CD4-positive, alpha-beta T cell (primary cell): ENCODE results near the gene CNKSR3. TPM values are rescaled to one million over a fixed set of nuclear protein-coding genes. Genes with fewer than 3 reads are reported as not detected.
A peak's percentile ranks its signal among the peaks of the same experiment; 100 is the strongest.

Source experiments
- ATAC-seq: fragments of 200-7000 bp; cut with Tn5 transposase; one replicate; pipeline ENCODE4 v1.10.0; 2022; ENCODE audit warnings: mild to moderate bottlenecking; ENCODE audit not compliant: poor library complexity
- CTCF ChIA-PET: fragments of 350-600 bp; sonication (Branson Sonifier 250); formaldehyde crosslinking; loops from one replicate; lab custom pipeline; 2021; ENCODE audit warnings: antibody characterized with exemption, inconsistent platforms; lab: Charles Lee
- POLR2A ChIA-PET: fragments of 350-600 bp; sonication (Branson Sonifier 250); formaldehyde crosslinking; loops from one replicate; lab custom pipeline; 2021; ENCODE audit warnings: antibody characterized with exemption, inconsistent platforms; lab: Charles Lee
- DNase-seq, 14 experiments: peaks; one replicate each; pipeline ENCODE4 v3.0.0-alpha.2; 2013 to 2020; ENCODE audit warnings: mixed read lengths in 2 of 14
- H3K27ac ChIP-seq, 2 donors: one replicate each; pipeline versions ENCODE4 v1.5.1 to v1.7.0; 2013; ENCODE audit warnings: low read length in 2 of 2, low read depth in 1 of 2, mild to moderate bottlenecking in 1 of 2
- H3K27me3 ChIP-seq, 2 experiments: 1 replicate in 1 of 2; 2 replicates in 1 of 2; pipeline versions ENCODE4 v1.6.1 to v1.7.0; 2013; ENCODE audit warnings: low read length in 2 of 2, control low read depth in 1 of 2, mild to moderate bottlenecking in 1 of 2, moderate library complexity in 1 of 2; ENCODE audit not compliant: insufficient read depth in 2 of 2, control insufficient read depth in 1 of 2
- H3K36me3 ChIP-seq: one replicate; pipeline ENCODE4 v1.6.1; 2013; ENCODE audit warnings: low read length, control low read depth; ENCODE audit not compliant: insufficient read depth
- H3K4me1 ChIP-seq: one replicate; pipeline ENCODE4 v1.6.1; 2013; ENCODE audit warnings: low read length, control low read depth; ENCODE audit not compliant: insufficient read depth
- H3K4me3 ChIP-seq: one replicate; pipeline ENCODE4 v1.5.1; 2013; ENCODE audit warnings: mild to moderate bottlenecking, low read length, moderate library complexity
- H3K9me3 ChIP-seq, 2 experiments: 1 replicate in 1 of 2; 2 replicates in 1 of 2; pipeline versions ENCODE4 v1.6.1 to v1.7.0; 2013; ENCODE audit warnings: low read length in 2 of 2, mild to moderate bottlenecking in 2 of 2, control low read depth in 1 of 2, moderate library complexity in 1 of 2; ENCODE audit not compliant: control insufficient read depth in 1 of 2, insufficient read depth in 1 of 2
- H3K27ac Mint-ChIP-seq: one replicate; pipeline ENCODE4 v1.8.0; 2020; ENCODE audit warnings: mixed read lengths
- H3K27me3 Mint-ChIP-seq: one replicate; pipeline ENCODE4 v1.8.0; 2021; ENCODE audit warnings: mixed read lengths
- H3K36me3 Mint-ChIP-seq: one replicate; pipeline ENCODE4 v1.8.0; 2021; ENCODE audit warnings: low read depth, mixed read lengths
- H3K4me1 Mint-ChIP-seq: one replicate; pipeline ENCODE4 v1.8.0; 2021; ENCODE audit warnings: low read depth, mixed read lengths
- H3K4me3 Mint-ChIP-seq: one replicate; pipeline ENCODE4 v1.8.0; 2020; ENCODE audit warnings: mild to moderate bottlenecking, mixed read lengths
- H3K9me3 Mint-ChIP-seq: one replicate; pipeline ENCODE4 v1.8.0; 2020; ENCODE audit warnings: mixed read lengths
- CTCF ChIP-seq: fragments of 200-600 bp; IDR thresholded peaks from one replicate; pipeline ENCODE4 v1.8.0; 2022; ENCODE audit warnings: antibody characterized with exemption, mild to moderate bottlenecking
- intact Hi-C, 2 experiments: fragments of 100-400 bp; cut with DNase I in 1 of 2; cut with micrococcal nuclease in 1 of 2; formaldehyde crosslinking; loops; one replicate each; pipeline versions ENCODE4 v1.15.1 to v1.9.0; 2023 to 2025; cut with DNase I, micrococcal nuclease
- total RNA-seq, 174 experiments: library from RNA in 2 of 174; stranded (reverse) in 2 of 174; gene quantifications; one replicate each; pipeline ENCODE4 v1.2.3 and lab custom pipeline; 2021 to 2026

CNKSR3 gene
- total RNA-seq, 2 experiments from 2014 or later = 0.14 TPM; not detected in 1

- ATAC-seq (no peak), DNase-seq (no peak)
- Histone ChIP-seq H3K4me1 (no peaks in the 10 kb centered on the region), H3K27me3 (no peaks in the 10 kb centered on the region), H3K9me3 (no peaks in the 10 kb centered on the region), H3K27ac (no peak overlapping the region), H3K4me3 (no peak overlapping the region), H3K36me3 (no peaks in the 10 kb centered on the region)
- Mint-ChIP-seq H3K9me3 (peaks cover 4% of the 10 kb centered on the region), H3K27ac (no peak overlapping the region), H3K27me3 (no peaks in the 10 kb centered on the region), H3K4me3 (no peak overlapping the region), H3K4me1 (no peaks in the 10 kb centered on the region), H3K36me3 (no peaks in the 10 kb centered on the region)
- ChIA-PET POLR2A (no interaction called here), CTCF (no interaction called here)
- no peak for TF ChIP-seq CTCF
- intact Hi-C loops = no loop called here
Observed at GRCh38 chr6:154426997-154427396, 83.5 kb downstream of the CNKSR3 start.

- no peak for DNase-seq
- no peak for TF ChIP-seq CTCF
Observed at GRCh38 chr6:154425034-154425433, 85.5 kb downstream of the CNKSR3 start.

GRCh38 chr6:154414021-154414813 lies 96.3 kb downstream of the CNKSR3 start:
- H3K27me3 ChIP-seq = no peaks in the 10 kb centered on the region
- Mint-ChIP-seq H3K4me3 (no peak overlapping the region), H3K4me1 (no peaks in the 10 kb centered on the region), H3K27me3 (no peaks in the 10 kb centered on the region), H3K36me3 (no peaks in the 10 kb centered on the region), H3K27ac (no peak overlapping the region), H3K9me3 (no peaks in the 10 kb centered on the region)
- TF ChIP-seq CTCF = no peak
- H3K27ac ChIP-seq = no peak overlapping the region
- H3K36me3 ChIP-seq = no peaks in the 10 kb centered on the region
- CTCF ChIA-PET = no interaction called here
- no peaks in the 10 kb centered on the region for H3K9me3 ChIP-seq
- H3K4me3 ChIP-seq = no peak overlapping the region
- intact Hi-C loops = no loop called here
- POLR2A ChIA-PET = no interaction called here
- DNase-seq = peak in 1 of 14 experiments; percentile 1
- no peak for ATAC-seq
- no peaks in the 10 kb centered on the region for H3K4me1 ChIP-seq

More at GRCh38 chr6:154425034-154425433, 85.5 kb downstream of the CNKSR3 start:
- Mint-ChIP-seq H3K9me3 (no peaks in the 10 kb centered on the region), H3K27me3 (no peaks in the 10 kb centered on the region), H3K4me1 (no peaks in the 10 kb centered on the region), H3K36me3 (no peaks in the 10 kb centered on the region), H3K4me3 (no peak overlapping the region), H3K27ac (no peak overlapping the region)
- Histone ChIP-seq H3K27ac (no peak overlapping the region), H3K27me3 (no peaks in the 10 kb centered on the region), H3K9me3 (no peaks in the 10 kb centered on the region), H3K36me3 (no peaks in the 10 kb centered on the region), H3K4me1 (no peaks in the 10 kb centered on the region), H3K4me3 (no peak overlapping the region)
- CTCF ChIA-PET = no interaction called here
- intact Hi-C loops = no loop called here
- POLR2A ChIA-PET = no interaction called here
- ATAC-seq = no peak
